CD4-positive, CD25-positive, alpha-beta regulatory T cell (primary cell): ENCODE data around the gene SLC9A9. TPM values are rescaled to one million over a fixed set of nuclear protein-coding genes. Genes with fewer than 3 reads are reported as not detected.

Source experiments
- ATAC-seq, 2 donors: fragments of 150-1000 bp; cut with Tn5 transposase; one replicate each; pipeline ENCODE4 v1.10.0; 2021; ENCODE audit warnings: low read depth in 2 of 2, moderate number of reproducible peaks in 2 of 2, moderate library complexity in 1 of 2
- DNase-seq, 3 donors: peaks; one replicate each; pipeline versions ENCODE4 v3.0.0 to v3.0.0-alpha.2; 2012 to 2022; ENCODE audit warnings: mixed read lengths in 1 of 3
- H3K27ac ChIP-seq: one replicate; pipeline ENCODE4 v1.7.0; 2013; ENCODE audit warnings: mild to moderate bottlenecking, low read length; ENCODE audit not compliant: insufficient read depth, poor library complexity, severe bottlenecking
- H3K27me3 ChIP-seq: one replicate; pipeline ENCODE4 v1.7.0; 2013; ENCODE audit warnings: low read length; ENCODE audit not compliant: control insufficient read depth, insufficient read depth
- H3K36me3 ChIP-seq: one replicate; pipeline ENCODE4 v1.7.0; 2013; ENCODE audit warnings: mild to moderate bottlenecking, low read length, moderate library complexity; ENCODE audit not compliant: control insufficient read depth, insufficient read depth
- H3K4me1 ChIP-seq: 2 replicates; pipeline ENCODE4 v1.7.0; 2013; ENCODE audit warnings: mild to moderate bottlenecking, low read length; ENCODE audit not compliant: insufficient read depth, control insufficient read depth, poor library complexity, severe bottlenecking
- H3K4me3 ChIP-seq: one replicate; pipeline ENCODE4 v1.7.0; 2013; ENCODE audit warnings: low read depth, mild to moderate bottlenecking, low read length, moderate library complexity
- H3K9me3 ChIP-seq, 2 experiments: 1 replicate in 1 of 2; 2 replicates in 1 of 2; pipeline ENCODE4 v1.7.0; 2013; ENCODE audit warnings: low read length in 2 of 2, mild to moderate bottlenecking in 1 of 2, moderate library complexity in 1 of 2; ENCODE audit not compliant: control insufficient read depth in 2 of 2
- H3K27ac Mint-ChIP-seq, 3 donors: one replicate each; pipeline ENCODE4 v1.8.0; 2020 to 2022; ENCODE audit warnings: mild to moderate bottlenecking in 3 of 3, mixed read lengths in 3 of 3, moderate library complexity in 2 of 3
- H3K27me3 Mint-ChIP-seq: one replicate; pipeline ENCODE4 v1.8.0; 2022; ENCODE audit warnings: mild to moderate bottlenecking, mixed read lengths
- H3K36me3 Mint-ChIP-seq: one replicate; pipeline ENCODE4 v1.8.0; 2020; ENCODE audit warnings: mixed read lengths
- H3K4me1 Mint-ChIP-seq, 4 donors: one replicate each; pipeline ENCODE4 v1.8.0; 2020 to 2022; ENCODE audit warnings: mixed read lengths in 4 of 4, mild to moderate bottlenecking in 1 of 4
- H3K4me3 Mint-ChIP-seq, 4 donors: one replicate each; pipeline ENCODE4 v1.8.0; 2020 to 2022; ENCODE audit warnings: mild to moderate bottlenecking in 4 of 4, mixed read lengths in 4 of 4, moderate library complexity in 3 of 4
- H3K9me3 Mint-ChIP-seq, 7 donors: one replicate each; pipeline ENCODE4 v1.8.0; 2020 to 2022; ENCODE audit warnings: mixed read lengths in 7 of 7, mild to moderate bottlenecking in 3 of 7, moderate library complexity in 2 of 7
- polyA plus RNA-seq, 4 donors: library from polyadenylated mRNA; unstranded; fragments of 300-500 nt; fragmentation: Illumina TruSeq; gene quantifications; one replicate each; pipeline ENCODE4 v1.2.3, GENCODE V29; 2021
- total RNA-seq: library from RNA; stranded (reverse); gene quantifications from one replicate; pipeline ENCODE4 v1.2.3, GENCODE V29; 2022

Gene SLC9A9
- total and polyA plus RNA-seq, 5 donors from 2014 or later: 31.7 to 49.3 (median 46.4) TPM

- ATAC-seq (no peak), DNase-seq (no peak)
- Mint-ChIP-seq H3K4me1 (peaks cover 5 to 27% (median 11%) of the 10 kb centered on the region in 4 donors), H3K27me3 (no peaks in the 10 kb centered on the region), H3K36me3 (no peaks in the 10 kb centered on the region), H3K27ac (no peak overlapping the region), H3K4me3 (no peak overlapping the region), H3K9me3 (peaks cover 0 to 5% (median 0%) of the 10 kb centered on the region in 7 donors)
- Histone ChIP-seq H3K4me1 (no peaks in the 10 kb centered on the region), H3K27me3 (no peaks in the 10 kb centered on the region), H3K4me3 (no peak overlapping the region), H3K27ac (no peak overlapping the region), H3K9me3 (no peaks in the 10 kb centered on the region), H3K36me3 (no peaks in the 10 kb centered on the region)
Observed at GRCh38 chr3:143220741-143221140, 627.5 kb downstream of the SLC9A9 start.

- peaks cover 5 to 27% (median 8%) of the 10 kb centered on the region in 4 donors for H3K4me1 Mint-ChIP-seq
- no peak for ATAC-seq
Observed at GRCh38 chr3:143218166-143218835, 630.0 kb downstream of the SLC9A9 start.

DNA sequence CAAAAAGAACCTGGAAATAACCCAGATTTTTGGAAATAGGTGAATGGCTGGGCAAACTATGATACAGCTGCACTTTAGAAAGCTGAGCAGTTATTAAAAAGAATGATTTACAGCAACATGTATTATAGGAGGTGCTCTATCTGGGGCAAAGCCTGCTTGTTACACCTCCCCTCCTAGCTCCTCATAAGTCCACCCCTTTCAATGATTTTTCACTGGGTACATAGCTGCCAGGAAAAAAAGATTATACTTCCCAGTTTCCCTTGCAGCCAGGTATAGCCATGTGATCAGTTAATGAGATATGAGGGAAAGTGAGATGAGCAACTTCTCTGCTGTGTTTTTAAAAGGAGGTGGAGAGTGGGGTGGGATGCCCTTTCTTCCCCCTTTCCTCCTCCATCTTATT lies 631.0 kb downstream of the SLC9A9 start:
- no peak overlapping the region for H3K27ac ChIP-seq
- H3K4me3 ChIP-seq: no peak overlapping the region
- no peaks in the 10 kb centered on the region for H3K4me1 ChIP-seq
- no peaks in the 10 kb centered on the region for H3K27me3 ChIP-seq
- no peaks in the 10 kb centered on the region for H3K9me3 ChIP-seq
- Mint-ChIP-seq H3K27me3 (no peaks in the 10 kb centered on the region), H3K27ac (peak overlapping the region in 2 of 3 donors; percentile 49 to 65), H3K36me3 (no peaks in the 10 kb centered on the region), H3K4me1 (peaks cover 5 to 27% (median 8%) of the 10 kb centered on the region in 4 donors), H3K4me3 (peak overlapping the region in 2 of 4 donors; percentile 55 to 81), H3K9me3 (peaks cover 0 to 5% (median 0%) of the 10 kb centered on the region in 7 donors)
- no peaks in the 10 kb centered on the region for H3K36me3 ChIP-seq
- ATAC-seq (no peak), DNase-seq (no peak)

More at GRCh38 chr3:143218166-143218835, 630.0 kb downstream of the SLC9A9 start:
- Histone ChIP-seq H3K9me3 (no peaks in the 10 kb centered on the region), H3K27ac (no peak overlapping the region), H3K27me3 (no peaks in the 10 kb centered on the region), H3K4me3 (no peak overlapping the region), H3K4me1 (no peaks in the 10 kb centered on the region), H3K36me3 (no peaks in the 10 kb centered on the region)
- no peaks in the 10 kb centered on the region for H3K27me3 Mint-ChIP-seq
- no peak overlapping the region for H3K4me3 Mint-ChIP-seq
- peaks cover 0 to 5% (median 0%) of the 10 kb centered on the region in 7 donors for H3K9me3 Mint-ChIP-seq
- DNase-seq: no peak
- no peaks in the 10 kb centered on the region for H3K36me3 Mint-ChIP-seq
- H3K27ac Mint-ChIP-seq: no peak overlapping the region

- ATAC-seq (no peak), DNase-seq (peak in 2 of 3 donors; percentile 2 to 17)
- H3K27ac ChIP-seq: no peak overlapping the region
- no peaks in the 10 kb centered on the region for H3K4me1 ChIP-seq
- peak overlapping the region in 2 of 3 donors; percentile 49 to 78 for H3K27ac Mint-ChIP-seq
- no peaks in the 10 kb centered on the region for H3K27me3 ChIP-seq
- H3K4me1 Mint-ChIP-seq: peaks cover 5 to 27% (median 8%) of the 10 kb centered on the region in 4 donors
- H3K4me3 Mint-ChIP-seq: peak overlapping the region in 3 of 4 donors; percentile 27 to 81 (median 55)
- no peaks in the 10 kb centered on the region for H3K36me3 Mint-ChIP-seq
- no peaks in the 10 kb centered on the region for H3K9me3 ChIP-seq
- H3K9me3 Mint-ChIP-seq: peaks cover 0 to 5% (median 0%) of the 10 kb centered on the region in 7 donors
- no peaks in the 10 kb centered on the region for H3K36me3 ChIP-seq
- H3K4me3 ChIP-seq: no peak overlapping the region
- H3K27me3 Mint-ChIP-seq: no peaks in the 10 kb centered on the region
Observed at GRCh38 chr3:143216709-143217182, 631.5 kb downstream of the SLC9A9 start.

Other genes starting within 250 kb of the SLC9A9 start
- gene DIPK2A, start 123.4 kb upstream of the SLC9A9 start, total RNA-seq: 17.8 TPM
- gene DIPK2A, start 123.4 kb upstream of the SLC9A9 start, polyA plus RNA-seq: 10 to 100 TPM in 2 of 4 donors, 1 to 10 TPM in 2; 8.5 to 13.0 (median 9.9) TPM